GM18507 (cell line): ENCODE measurements around the gene C1orf159.
A peak's percentile ranks its signal among the peaks of the same experiment; 100 is the strongest.
"Not testable (repeated sequence)": the region's sequence is repeated elsewhere in the genome, so short reads cannot be mapped to it uniquely, and the experiment has no call there.

Source experiments
- DNase-seq: peaks from one replicate; pipeline ENCODE4 v3.0.0; 2011; ENCODE audit warnings: low read depth; ENCODE audit not compliant: insufficient read length; ENCODE audit errors: extremely low spot score
- FAIRE-seq: peaks from 2 replicates; lab custom pipeline; 2011; peaks lifted over from hg19 to GRCh38; lab: Jason Lieb, UNC

C1orf159 gene

GRCh38 chr1:1115786-1116700 is at the start of gene C1orf159:
TSS of gene C1orf159 (minus strand) at chr1:1116089. CDS start at chr1:1091543, 24,546 bp downstream.
- FAIRE-seq: peak; percentile 97

DNA sequence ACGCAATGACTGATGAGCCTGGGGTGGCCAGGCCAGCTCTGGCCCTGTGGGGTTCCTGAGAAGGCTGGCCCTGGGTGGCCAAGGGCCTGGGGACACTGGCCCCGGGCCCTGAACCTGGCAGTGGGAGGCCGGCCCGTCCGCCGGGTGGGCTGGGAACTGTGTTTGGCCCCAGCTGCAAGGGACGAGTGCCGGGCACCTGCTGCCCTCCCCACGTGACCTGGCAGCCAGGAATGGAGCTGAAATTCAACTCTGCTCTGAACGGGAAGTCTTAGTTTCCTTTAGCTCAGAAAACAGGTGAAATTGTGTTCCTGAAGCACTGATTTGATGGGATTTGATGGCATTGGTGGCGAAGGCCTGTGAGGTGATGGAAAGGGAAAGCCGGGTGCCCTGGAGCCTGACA is 49.6 kb upstream of the C1orf159 start:
- FAIRE-seq: no peak

More at GRCh38 chr1:1115786-1116700, at the start of gene C1orf159:
- DNase-seq: peak; percentile 96

GRCh38 chr1:1164701-1165451 is 49.0 kb upstream of the C1orf159 start:
- FAIRE-seq (no peak), DNase-seq (no peak)

More for the DNA sequence above, 49.6 kb upstream of the C1orf159 start:
- no peak for DNase-seq

- DNase-seq (no peak), FAIRE-seq (no peak)
Observed at GRCh38 chr1:1164361-1164700, 48.4 kb upstream of the C1orf159 start.

DNA sequence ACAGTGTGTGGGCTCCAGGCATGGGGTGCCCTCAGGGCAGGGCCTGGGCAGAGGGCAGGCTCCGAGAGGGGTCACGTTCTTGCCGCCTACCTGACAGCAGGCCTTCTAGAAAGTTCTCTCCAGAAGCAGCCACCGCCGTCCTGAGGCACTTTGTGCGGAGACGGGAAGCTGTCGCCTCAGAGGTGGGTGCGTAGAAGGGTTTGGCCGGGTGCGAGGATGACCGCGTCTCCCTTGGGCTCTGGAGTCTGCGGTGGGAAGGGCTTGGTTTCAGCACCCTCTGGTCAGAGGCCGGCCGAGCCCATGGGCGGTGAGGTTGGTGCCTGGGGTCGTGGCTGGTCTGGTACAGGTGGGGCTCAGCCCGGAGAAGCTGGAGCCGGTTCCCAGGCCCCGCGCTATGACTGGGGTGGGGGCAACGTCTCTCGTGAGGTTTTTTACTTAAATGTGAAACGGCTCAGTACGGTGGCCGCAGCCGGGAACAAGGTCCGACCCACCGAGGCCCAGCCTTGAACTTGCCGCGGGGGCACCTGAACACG is 47.7 kb upstream of the C1orf159 start:
- DNase-seq: no peak
- no peak for FAIRE-seq

- no peak for DNase-seq
Observed at GRCh38 chr1:1162597-1163537, 47.0 kb upstream of the C1orf159 start.

DNA sequence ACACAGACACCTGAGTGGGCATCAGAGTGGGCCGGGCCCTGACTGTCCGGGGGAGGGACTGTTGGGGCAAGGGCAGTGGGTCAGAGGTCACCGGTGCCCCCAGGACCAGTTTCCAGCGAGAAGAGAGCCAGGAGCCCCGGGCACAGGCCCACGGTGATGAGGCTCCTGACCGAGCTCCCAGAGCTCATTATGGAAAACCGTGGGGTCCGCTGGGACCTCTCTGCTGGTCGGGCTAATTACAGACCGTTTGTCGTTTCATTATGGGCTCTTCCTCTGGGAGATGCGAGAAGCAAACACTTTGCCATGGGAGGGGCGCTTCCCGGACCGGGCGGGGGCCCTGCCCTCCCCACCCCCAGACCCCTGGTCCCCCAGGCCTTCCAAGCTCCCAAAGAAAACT is 45.8 kb upstream of the C1orf159 start:
- FAIRE-seq (no peak), DNase-seq (no peak)

More at GRCh38 chr1:1162597-1163537, 47.0 kb upstream of the C1orf159 start:
- FAIRE-seq: no peak

DNA sequence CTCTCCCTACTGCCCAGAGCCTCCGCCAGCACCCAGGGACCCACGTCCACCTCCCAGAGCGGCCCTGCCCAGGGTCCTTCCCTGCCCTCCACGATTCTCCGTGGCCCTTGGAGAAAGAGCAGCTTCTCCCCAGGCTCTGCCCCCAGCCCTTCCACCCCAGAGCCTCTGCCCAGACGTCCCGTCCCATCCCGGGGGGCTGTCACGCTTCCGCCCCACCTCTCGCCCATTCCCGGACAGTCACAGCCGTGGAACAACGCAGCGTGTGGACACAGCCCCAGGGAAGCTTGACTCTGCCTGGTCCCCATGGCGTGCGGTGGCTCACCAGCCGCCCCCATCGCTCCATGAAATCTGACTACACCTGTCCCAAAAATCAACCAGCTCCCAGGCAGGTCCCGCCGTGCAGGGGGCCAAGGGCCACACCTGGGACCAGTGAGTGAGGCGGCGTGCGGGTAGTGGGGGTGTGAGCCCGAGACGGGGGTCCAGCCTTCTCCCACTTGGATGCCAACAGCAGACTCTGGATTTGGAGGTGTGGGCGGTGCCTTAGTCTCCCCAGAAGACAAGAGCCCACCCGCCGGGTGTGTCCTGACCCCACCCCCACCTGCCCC is 45.3 kb upstream of the C1orf159 start:
- DNase-seq (no peak), FAIRE-seq (no peak)

- no peak for DNase-seq
- no peak for FAIRE-seq
Observed at GRCh38 chr1:1160281-1160930, 44.5 kb upstream of the C1orf159 start.

- FAIRE-seq (peak; percentile 12), DNase-seq (peak; percentile 65)
Observed at GRCh38 chr1:1157914-1158710, 42.2 kb upstream of the C1orf159 start.

DNA sequence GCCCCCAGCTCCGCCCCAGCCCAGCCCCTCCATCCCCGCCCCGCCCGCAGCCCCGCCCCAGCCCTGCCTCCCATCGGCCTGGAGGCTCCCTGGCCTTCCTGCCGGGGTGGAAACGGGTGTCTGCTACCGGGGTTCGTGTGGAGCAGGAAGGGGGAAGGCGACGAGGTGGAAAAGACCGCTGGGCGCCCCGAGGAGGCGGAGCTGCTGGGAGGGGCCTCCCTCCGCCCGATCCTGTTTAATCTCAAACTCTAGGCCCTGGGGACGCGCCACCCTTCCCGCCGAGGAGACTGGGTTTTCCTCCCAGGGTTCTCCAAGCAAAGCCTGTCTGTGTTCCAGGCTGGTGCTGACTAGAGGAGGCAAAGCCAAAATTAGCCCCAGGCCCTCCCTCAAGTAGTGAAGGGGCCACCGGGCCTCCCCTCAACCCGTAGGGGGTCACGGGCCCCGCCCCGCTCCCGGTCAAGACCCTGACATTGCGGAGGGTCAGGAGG is 41.6 kb upstream of the C1orf159 start:
- peak; percentile 78 for DNase-seq
- peak; percentile 81 for FAIRE-seq

DNA sequence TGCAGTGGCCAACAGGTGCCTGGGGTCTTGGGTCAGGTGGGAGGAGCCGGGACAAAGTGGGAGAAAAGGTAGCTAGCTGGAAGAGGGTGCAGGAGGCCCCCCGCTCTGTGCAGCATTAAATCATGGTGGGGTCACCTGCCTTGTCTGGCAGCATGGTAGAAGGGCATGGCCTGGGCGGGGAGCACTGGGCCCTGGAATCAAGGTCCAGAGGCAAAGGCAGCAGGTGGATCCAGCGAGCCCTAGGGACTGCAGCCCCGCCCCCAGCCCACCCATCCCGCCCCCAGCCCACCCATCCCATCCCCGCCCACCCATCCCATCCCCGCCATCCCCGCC is 41.1 kb upstream of the C1orf159 start:
- no peak for DNase-seq
- FAIRE-seq: no peak

DNA sequence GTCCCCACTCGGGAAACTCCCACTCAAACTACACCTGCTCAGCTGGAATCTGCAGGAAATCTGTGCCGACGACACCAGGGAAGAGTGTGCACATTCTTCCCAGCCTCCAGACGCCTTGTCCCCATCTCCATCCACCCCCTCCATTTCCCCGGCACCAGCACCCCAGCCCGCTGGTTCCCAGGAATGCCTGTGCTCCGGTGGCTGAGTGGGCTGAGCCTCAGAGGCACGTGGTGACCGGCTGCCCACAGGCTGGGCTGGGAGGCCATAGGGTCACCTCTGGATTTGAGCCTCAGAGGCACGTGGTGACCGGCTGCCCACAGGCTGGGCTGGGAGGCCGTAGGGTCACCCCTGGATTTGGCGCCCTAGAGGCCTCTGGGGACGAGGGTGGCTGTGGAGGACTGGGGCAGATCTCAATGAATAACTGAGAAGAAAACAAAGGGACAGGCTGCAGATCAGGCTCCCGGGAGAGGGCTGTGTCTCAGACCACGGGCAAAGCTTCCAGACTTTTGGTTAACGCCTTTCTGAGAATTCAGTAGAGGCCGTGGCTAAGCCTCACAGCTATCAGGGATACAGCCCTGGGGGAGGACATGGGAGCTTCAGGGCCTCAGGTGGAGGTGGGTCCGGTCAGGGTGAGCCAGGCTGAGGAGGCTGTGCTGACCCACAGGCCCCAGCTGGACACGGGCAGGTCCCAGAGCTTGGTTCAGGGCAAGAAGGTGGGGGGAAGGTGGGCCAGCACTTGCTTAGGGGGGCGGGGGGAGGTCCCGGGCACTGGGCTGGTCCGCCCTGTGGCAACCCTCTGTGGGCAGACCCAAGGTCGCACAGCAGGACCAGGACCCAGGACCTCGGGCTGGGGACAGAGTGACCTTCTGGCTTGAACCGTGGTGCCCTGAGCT is 40.5 kb upstream of the C1orf159 start:
- DNase-seq (no peak), FAIRE-seq (no peak)

- FAIRE-seq (no peak), DNase-seq (no peak)
Observed at GRCh38 chr1:1155258-1155657, 39.4 kb upstream of the C1orf159 start.

GRCh38 chr1:1153874-1154273 is 38.0 kb upstream of the C1orf159 start:
- FAIRE-seq: no peak

GRCh38 chr1:1153215-1153614 is 37.3 kb upstream of the C1orf159 start:
- DNase-seq, FAIRE-seq: not testable (repeated sequence)

More at GRCh38 chr1:1153874-1154273, 38.0 kb upstream of the C1orf159 start:
- no peak for DNase-seq

DNA sequence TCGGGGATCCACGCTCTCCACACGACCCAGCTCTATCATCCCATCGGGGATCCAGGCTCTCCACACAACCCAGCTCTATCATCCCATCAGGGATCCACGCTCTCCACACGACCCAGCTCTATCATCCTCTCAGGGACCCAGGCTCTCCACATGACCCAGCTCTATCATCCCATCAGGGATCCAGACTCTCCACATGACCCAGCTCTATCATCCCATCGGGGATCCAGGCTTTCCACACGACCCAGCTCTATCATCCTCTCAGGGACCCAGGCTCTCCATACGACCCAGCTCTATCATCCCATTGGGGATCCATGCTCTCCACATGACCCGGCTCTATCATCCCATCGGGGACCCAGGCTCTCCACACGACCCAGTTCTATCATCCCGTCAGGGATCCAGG is 36.5 kb upstream of the C1orf159 start:
- not testable (repeated sequence) for FAIRE-seq, DNase-seq
